Suppressor macrophage (primary cell): Measurements from ENCODE around the gene DPCD.

Experiments
- DNase-seq, 4 experiments: peaks; one replicate each; pipeline ENCODE4 v3.0.0-alpha.2; 2020 to 2022
- total RNA-seq, 17 experiments: gene quantifications; one replicate each; lab custom pipeline; 2026; ENCODE audit warnings: mixed read lengths in 6 of 17, inconsistent platforms in 3 of 17; lab: John Stamatoyannopoulos, UW

The DPCD gene
- 3.5 to 9.5 (median 6.6) reads per million in 17 experiments for total RNA-seq

DNA sequence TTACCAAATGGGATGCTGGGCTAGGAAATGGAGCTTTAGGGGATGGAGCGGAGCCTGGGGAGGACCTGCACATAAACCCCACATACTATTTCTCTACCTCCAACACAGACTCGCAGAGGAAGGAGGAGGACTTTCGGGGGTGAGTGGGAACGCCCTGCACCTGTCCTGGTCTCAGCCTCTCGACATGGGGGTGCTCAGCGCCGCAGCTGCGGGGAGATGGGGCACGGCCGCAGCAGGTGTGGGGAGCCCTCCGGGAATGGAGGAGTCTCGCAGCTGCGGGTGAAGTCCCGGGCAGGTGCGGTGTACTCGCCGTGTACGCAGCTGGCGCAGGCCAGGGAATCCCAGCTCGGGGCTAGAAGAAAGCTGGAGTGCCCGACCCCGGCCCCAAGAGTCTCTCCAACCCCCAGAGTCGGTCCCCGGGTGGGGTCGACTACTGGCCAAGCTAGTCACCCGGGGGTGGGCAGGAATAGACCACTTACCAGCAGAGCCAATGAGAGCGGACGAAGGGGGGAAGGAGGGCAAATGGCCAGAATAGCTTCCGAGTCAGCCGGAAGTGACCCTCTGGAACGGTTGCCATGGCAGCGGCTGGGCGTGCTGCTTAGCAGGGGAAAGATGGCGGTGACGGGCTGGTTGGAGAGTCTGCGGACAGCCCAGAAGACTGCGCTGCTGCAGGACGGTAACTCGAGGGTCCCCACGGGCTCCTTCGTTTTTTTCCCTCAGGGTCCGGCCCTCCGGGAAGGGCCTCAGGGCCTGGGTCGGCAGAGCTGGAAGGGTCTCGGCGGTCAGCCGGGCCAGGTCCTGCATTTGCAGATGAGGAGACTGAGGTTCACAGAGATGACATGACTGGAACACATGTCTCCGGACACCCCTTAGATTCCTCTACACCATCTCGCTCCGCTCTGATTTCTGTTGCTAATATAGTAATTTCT lies at the start of gene DPCD, which contains the start of gene POLL:
DPCD (plus strand) TSS at position 597 of the 929 bp plus-strand sequence; CDS start at position 613, 16 bp downstream.
POLL (minus strand) TSS at position 533 of the 929 bp plus-strand sequence. CDS start 897 bp downstream, outside the sequence.
- peak; percentile 95 to 98 (median 98) for DNase-seq

DNA sequence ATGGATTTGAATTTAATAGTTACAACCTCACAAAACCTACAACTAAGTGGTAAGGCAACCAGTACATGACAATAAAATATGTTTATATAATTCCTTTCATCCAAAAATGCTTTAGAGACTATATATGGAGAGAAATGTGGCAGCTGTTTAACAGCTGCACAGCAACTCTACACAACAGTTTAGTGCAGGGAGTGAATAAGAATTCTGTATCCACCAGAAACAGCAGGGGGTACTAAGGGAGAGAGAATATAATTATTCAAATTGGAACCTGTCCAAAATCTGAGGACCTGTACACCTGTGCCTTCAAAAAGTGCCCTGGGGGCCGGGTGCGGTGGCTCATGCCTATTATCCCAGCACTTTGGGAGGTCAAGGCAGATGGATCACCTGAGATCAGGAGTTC lies 49.7 kb upstream of the DPCD start:
- no peak for DNase-seq

DNA sequence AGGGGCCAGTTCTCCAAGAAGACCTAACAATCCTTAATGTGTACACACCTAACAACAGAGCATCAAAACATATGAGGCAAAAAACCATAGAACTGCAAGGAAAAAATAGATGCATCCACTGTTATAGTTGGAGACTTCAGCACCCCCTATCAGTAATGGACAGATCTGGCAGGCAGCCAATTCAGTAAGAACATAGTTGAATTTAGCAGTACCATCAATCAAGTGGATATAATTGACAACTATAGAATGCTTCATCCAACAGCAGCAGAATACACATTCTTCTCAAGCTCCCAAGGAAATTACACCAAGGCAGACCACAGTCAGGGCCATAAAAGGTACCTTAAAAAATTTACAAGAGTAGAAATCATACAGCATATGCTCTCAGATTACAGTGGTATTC lies 42.2 kb upstream of the DPCD start:
- DNase-seq, result peak in 1 of 4 experiments; percentile 16

DNA sequence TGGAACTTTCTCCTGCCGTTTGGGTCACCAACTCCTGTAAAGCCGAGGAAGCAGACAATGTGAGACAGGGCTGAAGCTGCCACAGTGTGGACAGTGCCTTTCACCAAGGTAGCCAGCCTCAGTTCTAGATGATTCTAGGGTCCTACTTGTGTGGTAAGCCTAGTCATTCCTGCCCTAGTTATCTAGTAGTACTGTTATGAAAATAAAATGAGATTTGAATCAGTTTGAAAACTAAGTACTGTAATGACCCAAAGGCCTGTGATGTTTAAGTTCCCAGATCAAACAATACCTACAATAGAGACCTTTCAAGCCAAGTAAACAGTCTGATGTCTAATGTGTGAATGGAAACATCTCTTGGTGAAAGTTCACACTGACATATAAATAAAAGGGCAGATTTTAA lies 37.2 kb upstream of the DPCD start:
- DNase-seq, result no peak

DNA sequence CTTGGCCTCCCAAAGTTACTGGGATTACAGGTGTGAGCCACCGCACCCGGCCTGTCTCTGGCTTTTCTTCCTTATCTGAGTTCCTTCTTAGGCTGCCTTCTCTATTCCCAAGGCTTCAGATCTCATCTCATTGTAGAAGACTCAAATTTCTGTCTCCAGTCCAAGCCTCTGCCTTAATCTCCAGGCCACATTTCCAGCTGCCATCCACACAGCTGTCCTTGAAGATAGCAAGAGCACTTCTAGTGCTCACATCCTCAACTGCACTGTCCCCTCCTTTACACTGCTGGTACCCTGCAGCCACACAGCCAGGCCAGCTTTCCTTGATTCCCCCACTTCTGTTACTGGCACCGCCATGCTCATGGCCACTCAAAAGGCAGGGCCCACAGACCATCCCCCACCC lies 35.7 kb upstream of the DPCD start:
- no peak for DNase-seq

DNA sequence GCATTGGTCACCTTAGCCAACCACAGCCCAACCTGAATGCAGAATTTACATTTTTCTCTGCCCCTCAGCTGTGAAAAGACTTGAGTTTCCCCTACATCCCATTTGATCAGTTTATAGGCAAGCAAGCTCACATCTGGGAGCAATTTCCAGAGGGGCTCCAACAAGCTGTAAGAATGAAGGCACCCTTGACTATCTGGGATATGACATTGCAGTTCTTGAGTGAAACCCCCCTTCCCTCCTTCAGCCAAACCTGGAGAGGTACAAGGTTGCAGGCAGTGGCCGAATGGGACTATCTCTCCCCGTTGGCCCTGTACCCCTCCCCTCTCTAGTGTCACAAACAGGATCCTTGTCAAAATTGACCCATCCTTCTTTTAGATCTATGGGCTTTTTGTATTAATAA lies 30.6 kb upstream of the DPCD start:
- DNase-seq, result no peak

DNA sequence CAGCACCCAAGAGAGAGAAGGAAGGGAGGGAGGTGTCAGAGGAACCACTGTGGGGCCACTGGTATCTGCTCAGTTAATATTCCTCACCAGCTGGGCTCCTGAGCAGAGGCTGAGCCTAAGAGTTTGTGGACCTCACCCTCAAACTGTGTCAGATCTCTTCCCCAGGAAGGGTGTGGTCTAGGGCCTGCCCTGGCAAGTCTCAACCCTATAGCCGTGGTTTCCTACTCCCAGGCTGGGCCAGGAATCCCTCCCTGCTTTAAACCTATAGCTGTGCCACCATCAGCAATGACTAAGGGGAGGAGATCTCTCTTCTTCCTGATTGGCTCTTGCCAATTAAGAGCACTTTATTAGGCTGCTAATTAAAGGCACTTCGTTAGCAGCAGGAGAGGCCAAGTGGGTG lies 29.9 kb upstream of the DPCD start:
- DNase-seq, result no peak

DNA sequence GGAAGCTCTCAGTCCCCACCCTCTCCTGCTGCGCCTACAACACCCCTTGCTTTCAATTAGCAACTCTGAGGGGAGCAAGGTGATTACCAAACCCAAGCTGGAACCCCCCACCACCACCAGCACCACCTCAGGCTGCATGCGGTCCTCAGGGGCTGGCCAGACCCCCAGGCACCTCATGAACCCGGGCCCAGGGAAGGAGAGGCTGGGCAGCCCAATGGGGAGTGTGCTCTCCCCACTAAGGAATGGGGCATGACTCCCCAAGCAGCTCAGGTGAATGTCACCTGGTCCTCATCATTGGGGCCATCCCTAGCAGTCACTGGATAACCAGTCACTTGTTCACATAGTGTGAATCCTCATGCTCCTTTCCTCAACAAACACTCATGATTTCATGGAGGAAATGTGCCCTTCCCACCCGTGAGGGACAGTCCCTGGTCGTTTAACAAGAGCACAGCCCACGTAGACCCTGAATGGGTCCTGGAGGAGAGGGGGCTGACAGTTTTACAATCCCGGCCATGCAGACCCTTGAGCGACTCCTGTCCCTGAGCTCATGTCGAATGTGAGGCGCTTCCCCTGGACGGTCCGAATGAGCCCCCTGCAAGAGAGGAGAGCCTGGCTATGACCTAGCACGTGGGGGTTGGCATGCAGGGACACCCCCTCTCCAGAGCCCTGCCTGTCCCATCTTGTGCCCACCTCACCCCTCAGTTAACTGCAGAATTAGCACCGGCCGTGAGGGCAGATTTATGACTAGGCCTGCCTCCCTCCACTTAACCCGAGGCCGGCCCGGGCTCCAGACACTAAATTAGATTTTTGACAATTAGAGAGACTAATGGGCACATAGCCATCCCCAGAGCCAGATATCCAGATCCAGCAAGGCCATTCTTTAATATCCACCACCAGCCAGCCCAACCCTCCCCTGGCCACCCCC lies 29.2 kb upstream of the DPCD start:
- no peak for DNase-seq

DNA sequence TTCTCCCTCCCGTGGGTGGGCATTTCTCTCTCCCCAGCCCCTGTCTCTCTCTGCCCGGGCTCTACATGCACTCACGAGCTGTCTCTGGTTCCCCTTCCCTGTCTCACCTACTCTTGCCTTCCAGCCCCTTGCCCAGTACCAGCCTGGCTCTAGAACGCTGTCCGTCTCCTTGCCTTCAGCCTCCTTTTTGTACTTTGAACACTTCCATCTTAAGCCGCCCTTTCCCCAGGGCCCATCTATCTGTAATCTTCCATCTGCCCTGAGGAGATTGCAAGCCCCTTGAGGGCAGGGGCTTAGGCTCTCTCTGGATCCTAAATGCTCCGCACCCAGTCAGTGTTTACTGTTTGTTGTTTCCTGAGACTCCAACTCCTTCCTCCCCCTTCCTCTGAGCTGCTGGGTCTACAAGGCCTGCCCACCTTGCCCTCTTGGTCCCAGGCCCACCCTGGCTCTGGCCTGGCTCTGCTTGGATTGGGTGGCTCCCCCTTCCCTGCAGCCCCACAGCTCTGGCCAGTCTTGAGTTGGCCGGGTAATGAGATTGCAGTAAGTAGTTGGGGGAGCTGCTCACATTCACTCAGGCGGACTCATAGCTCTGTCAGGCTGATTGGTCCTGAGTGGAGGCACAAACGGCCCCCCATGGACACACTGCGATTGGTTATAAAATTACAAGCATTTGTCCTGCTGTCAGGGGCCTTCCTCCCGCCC lies 28.4 kb upstream of the DPCD start:
- no peak for DNase-seq

DNA sequence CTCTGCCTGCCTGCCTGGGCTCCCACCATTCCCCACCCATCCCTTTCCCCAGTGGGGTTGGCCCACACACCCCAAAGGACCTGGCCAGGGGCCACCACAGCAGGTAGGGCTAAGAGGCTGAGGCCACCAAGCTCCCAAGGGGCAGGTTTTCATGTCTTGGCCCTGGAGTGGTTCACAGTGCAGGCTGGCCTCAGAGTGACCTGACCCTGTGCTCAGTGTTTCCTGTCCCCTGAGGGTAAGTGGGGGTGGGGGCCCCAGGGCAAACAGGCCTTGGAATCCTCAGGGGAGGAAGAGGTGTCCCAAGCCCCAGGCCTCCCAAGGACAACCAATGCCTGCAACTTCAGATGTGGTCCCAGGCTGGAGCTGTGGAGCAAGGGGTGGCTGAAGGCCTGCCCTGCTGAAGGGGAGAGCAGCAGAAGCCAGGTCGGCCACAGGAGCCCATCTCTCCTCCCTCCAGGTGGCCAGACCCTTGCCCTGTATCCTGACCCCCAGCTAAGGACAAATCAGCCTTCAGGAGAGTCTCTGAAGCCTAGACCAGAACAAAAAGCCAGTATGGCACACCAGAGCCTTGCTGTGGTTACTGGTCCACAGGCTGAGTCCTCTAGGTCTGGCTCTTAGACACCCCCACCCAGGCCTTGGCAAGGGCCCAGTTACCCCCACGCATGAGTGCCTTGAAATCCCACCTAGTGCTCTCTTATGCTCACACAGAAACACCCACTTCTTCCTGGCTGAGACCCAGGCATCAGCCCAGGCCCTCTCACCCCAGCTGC lies 27.6 kb upstream of the DPCD start:
- no peak for DNase-seq

DNA sequence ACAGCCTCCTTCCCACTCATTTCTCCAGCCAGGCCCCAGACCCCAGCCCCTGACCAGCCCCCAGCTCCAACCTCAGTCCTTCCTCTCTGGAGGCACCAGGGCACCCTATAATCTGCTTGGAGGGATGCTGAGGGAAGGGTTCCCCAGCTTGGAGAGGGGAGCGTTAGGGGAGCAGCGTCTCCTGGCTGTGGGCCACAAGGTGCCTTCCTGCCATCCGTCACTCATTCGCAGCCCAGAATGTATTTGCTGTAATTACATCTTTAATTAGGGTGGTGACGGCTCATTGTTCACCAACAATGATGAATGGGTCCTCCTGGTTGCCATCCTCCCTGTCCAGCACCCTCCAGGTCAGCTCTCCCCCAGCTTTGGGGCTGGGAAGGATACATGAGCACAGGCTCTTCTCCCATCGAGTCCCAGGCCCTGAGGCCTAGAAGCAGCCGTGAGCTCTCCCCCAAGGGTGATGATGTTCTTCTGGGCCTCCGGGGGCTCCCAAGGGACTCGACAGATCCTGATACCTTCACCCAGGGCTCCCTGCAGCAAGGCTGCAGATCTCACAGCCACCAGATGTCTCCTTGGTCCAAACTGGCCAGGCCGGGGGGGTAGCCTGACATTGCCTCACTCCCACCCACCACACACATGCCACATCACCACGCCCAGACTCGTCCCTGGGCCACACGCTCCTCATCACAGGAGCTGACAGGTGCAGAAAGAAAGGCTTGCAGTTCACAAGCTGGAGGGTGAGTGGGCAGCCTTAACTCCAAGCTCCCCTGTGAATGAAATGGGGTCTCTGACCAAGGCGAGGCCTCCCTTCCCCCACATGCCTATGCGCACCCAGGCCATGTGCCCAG lies 26.8 kb upstream of the DPCD start:
- DNase-seq, result no peak

DNA sequence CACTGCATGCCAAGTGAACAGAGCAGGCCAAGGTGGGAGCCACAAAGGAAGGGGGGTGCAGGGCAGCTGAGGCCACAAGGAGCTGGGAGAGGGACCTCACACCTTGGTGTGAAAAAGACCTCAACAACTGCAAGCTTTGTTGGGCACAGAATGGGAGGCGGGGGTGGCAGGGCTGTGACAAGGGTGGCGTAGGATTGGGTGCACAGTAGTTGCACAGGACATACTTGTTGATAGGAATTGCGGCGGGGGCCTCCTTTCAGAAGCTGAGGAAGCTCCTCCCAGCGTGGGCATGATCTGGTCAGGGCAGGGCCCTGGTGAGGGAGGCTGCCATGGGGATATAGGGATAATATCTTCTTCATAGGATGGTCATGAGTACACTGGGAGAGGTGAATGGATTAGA lies 25.9 kb upstream of the DPCD start:
- DNase-seq, result no peak

DNA sequence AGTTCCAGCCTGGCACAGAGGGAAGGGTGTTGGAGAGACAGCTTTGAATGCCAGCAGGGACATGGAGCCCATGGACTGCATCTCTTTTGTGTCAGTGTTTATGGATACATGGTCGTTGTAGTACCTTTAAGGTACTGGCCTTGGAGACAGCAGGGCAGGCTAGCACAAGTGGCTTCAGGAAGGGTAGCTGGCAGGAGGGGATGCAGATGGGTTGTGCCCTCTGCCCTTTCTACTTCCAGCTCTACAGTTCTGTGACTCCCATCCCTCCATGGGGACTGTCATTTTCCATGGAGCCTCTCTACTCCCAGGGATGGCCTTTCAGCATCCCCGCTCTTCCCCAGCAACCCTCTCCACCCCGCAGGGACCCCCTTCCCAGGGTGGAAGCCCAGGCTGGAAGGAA lies 25.1 kb upstream of the DPCD start:
- no peak for DNase-seq

DNA sequence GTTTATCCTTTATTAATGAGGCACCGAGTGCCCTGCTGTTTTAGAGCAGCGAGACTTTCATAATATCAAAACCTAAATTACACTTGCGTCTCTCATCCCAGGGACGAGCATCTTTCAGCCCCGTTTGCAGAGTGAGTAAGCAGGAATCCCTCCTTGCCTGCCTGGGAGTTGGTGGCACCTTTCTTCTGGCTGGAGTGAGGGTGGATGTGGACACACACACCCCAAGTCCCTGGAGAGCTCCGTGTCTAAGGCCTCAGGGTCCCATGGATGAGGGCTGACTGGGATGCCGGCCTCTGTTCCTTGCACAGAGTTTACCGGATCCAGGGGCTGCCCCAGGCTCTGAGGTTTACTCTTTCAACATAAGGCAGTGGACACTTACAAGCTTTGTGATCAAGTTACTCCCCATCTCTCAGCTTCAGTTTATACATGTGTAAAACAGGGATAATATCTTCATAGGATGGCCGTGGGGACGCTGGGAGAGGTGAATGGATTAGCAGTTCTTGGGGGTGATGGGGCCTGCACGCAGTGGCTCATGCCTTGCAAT lies 24.6 kb upstream of the DPCD start:
- DNase-seq, result no peak

DNA sequence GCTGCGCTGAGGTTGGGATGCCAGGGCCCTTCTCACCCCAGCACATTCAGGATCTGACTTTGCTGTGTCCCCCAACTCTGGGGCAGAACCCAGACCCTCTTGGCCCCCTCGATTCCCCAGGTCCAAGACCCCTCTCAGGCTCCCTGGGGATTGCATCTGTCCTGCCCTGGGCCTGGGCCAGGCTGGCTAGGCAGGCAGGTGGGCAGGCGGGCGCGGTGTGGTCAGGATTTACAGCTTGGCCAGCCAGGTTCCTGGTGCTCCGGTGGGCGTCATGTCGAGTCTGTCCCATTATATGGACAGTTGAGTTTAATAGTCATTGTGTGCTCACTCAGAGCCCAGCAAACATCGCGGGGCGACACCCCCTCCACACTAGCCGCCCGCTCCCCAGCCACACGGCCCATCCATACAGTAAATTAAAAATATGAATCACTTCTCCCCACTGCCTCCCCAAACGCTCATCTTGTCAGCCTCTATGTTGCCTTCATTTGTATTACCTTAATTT lies 23.6 kb upstream of the DPCD start:
- DNase-seq, result no peak

DNA sequence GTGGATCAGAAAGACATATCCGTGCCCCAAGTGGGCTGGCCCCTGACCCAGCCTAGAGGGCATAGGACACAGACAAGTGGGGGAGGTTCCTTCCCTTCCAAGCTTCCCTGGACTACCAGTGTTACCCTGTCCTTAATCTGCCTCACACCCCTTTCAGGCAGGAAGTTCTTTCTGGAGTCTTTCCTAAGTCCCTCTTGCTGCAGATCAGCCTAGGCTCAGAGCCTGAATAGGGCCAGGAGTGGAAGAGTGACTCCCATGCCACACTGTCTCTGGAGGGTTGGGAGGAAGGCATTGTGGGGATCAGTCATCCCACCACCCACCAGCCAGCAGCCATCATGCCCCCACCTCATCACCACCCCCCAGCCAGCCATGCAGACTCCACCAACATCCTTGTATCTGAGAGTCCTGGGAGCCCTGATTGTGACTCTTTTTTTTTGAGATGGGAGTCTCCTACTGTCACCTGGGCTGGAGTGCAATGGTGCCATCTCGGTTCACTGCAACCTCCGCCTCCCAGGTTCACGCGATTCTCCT lies 22.7 kb upstream of the DPCD start:
- DNase-seq, result no peak

DNA sequence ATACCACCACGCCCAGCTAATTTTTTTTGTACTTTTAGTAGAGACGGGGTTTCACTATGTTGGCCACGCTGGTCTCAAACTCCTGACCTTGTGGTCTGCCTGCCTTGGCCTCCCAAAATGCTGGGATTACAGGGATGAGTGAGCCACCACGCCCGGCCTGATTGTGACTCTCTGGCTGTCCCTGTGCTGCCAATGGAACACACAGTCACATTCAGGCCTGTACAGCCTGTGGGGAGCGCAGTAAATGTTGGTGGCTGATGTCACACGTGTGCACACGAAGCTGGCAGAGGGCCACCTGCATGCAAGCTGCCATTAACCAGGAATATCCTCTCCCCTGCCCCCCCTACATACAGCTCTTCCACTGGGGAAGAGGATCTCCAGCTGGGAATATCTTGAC lies 22.2 kb upstream of the DPCD start:
- no peak for DNase-seq

DNA sequence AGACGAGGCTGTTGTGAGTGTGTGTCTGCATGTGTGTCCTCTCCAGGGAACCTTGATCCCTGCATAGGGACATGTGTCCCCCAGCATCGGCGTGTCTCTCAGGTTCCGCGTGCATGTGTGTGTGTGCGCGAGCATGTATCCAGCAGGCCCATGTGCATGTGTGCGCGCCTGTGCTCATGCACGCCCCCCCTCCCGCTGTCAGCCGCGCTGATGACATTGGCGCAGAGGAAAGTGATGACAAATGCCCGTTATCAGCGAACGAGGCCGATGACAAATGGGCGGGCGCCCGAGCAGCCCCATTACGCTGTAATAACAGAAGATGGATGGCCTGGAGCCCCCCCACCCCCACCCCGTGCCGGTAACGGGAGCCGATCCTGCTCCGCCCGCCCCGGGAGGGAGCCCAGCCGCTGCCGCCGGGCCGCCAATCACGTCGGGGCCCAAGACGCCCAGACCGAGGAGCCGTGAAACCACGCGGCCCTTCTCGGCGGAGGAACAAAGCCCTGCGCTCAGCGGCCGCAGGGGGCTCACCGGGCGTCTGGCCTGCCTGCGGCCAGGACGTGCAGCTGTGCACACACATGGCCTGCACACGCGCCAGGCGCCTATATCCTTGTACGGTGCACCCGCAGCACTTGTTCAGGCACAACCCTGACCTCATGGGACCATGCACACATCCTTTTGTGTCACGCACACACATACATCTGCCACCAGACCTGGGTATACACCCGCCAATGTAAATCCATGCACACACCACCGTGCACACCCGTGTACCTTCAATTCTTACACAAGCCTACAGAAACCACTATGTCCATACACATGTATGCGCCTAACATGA lies 21.6 kb upstream of the DPCD start:
- DNase-seq, result peak in 3 of 4 experiments; percentile 18 to 41 (median 25)
